AG04450 (cell line): ENCODE results near the gene LHX3. TPM values are rescaled to one million over a fixed set of nuclear protein-coding genes. Genes with fewer than 3 reads are reported as not detected.

ENCODE experiments used
- CTCF ChIA-PET: fragments of 300-600, 350-600 bp; formaldehyde crosslinking; extraction: SDS; loops from one replicate; lab custom pipeline; 2022; ENCODE audit warnings: antibody characterized with exemption, inconsistent platforms; lab: Charles Lee
- POLR2A ChIA-PET: fragments of 350-600 bp; formaldehyde crosslinking; extraction: SDS; loops from one replicate; lab custom pipeline; 2021; ENCODE audit warnings: antibody characterized with exemption, inconsistent platforms; lab: Yijun Ruan, JAX
- DNase-seq: peaks from one replicate; pipeline ENCODE4 v3.0.0-alpha.2; 2011; ENCODE audit warnings: low read depth, low spot score
- H3K27ac ChIP-seq: one replicate; pipeline ENCODE4 v1.5.1; 2012; ENCODE audit warnings: low read depth, low read length, control low read depth
- H3K27me3 ChIP-seq: one replicate; pipeline ENCODE4 v1.6.0; 2012; ENCODE audit warnings: low read length; ENCODE audit not compliant: control insufficient read depth, insufficient read depth
- H3K4me3 ChIP-seq: 2 replicates; pipeline ENCODE4 v1.5.1; 2011; ENCODE audit warnings: mild to moderate bottlenecking, low read depth, low read length, control low read depth
- H3K9me3 ChIP-seq: 2 replicates; pipeline ENCODE4 v1.5.1; 2012; ENCODE audit warnings: low read length; ENCODE audit not compliant: control insufficient read depth, insufficient read depth
- CTCF ChIP-seq: IDR thresholded peaks from 2 replicates; pipeline ENCODE4 v1.5.1; 2011; ENCODE audit warnings: low read depth, low read length, control low read depth, inconsistent platforms
- polyA plus RNA-seq: library from polyadenylated mRNA; depleted of rRNA; stranded (reverse); fragments of >200 nt; gene quantifications from 2 replicates; pipeline ENCODE4 v1.2.3, GENCODE V29; 2011

LHX3 gene
- polyA plus RNA-seq, 1 experiment, result not detected

- ChIA-PET CTCF (no interaction called here), POLR2A (no interaction called here)
- Histone ChIP-seq H3K4me3 (no peak overlapping the region), H3K27ac (no peak overlapping the region), H3K9me3 (no peaks in the 10 kb centered on the region; the same call in 1 of the 2 replicates), H3K27me3 (peaks cover 83% of the 10 kb centered on the region)
- TF ChIP-seq CTCF, result no peak
- no peak for DNase-seq
Measured at GRCh38 chr9:136190656-136191055, 14.3 kb downstream of the LHX3 start.

- no peak overlapping the region for H3K4me3 ChIP-seq
- peaks cover 84% of the 10 kb centered on the region for H3K27me3 ChIP-seq
- H3K27ac ChIP-seq, result no peak overlapping the region
- H3K9me3 ChIP-seq, result no peaks in the 10 kb centered on the region; the same call in 1 of the 2 replicates
- POLR2A ChIA-PET, result no interaction called here
- no peak for TF ChIP-seq CTCF
- no peak for DNase-seq
- CTCF ChIA-PET, result no interaction called here
Measured at GRCh38 chr9:136190237-136190601, 14.7 kb downstream of the LHX3 start.

- ChIA-PET CTCF (no interaction called here), POLR2A (no interaction called here)
- H3K4me3 ChIP-seq, result no peak overlapping the region
- no peak for DNase-seq
- no peak overlapping the region for H3K27ac ChIP-seq
- H3K27me3 ChIP-seq, result peaks cover 84% of the 10 kb centered on the region
- no peak for TF ChIP-seq CTCF
- no peaks in the 10 kb centered on the region; the same call in 1 of the 2 replicates for H3K9me3 ChIP-seq
Measured at GRCh38 chr9:136189394-136190236, 15.3 kb downstream of the LHX3 start.

- POLR2A ChIA-PET, result no interaction called here
- Histone ChIP-seq H3K27me3 (peaks cover 77% of the 10 kb centered on the region), H3K9me3 (no peaks in the 10 kb centered on the region; the same call in 1 of the 2 replicates), H3K27ac (no peak overlapping the region), H3K4me3 (no peak overlapping the region)
- TF ChIP-seq CTCF, result no peak
- CTCF ChIA-PET, result no interaction called here
- no peak for DNase-seq
Measured at GRCh38 chr9:136187683-136188586, 17.0 kb downstream of the LHX3 start.
